IMR-90 (cell line): ENCODE measurements around the gene ADGRG3. TPM values are rescaled to one million over a fixed set of nuclear protein-coding genes. Genes with fewer than 3 reads are reported as not detected.

Experiments
- ATAC-seq: fragments of 200-7000 bp; cut with Tn5 transposase; 2 replicates; pipeline ENCODE4 v1.9.1; 2020; ENCODE audit warnings: low read depth, mild to moderate bottlenecking, moderate library complexity
- BruUV-seq: library from RNA; stranded (reverse); fragments of 400-500 nt; replicated peaks from 2 replicates; lab custom pipeline; 2021; lab: Mats Ljungman, UMichigan
- CTCF ChIA-PET: fragments of 300-600 bp; formaldehyde crosslinking; extraction: SDS; loops from one replicate; lab custom pipeline; 2021; ENCODE audit warnings: antibody characterized with exemption; lab: Yijun Ruan, JAX
- POLR2A ChIA-PET: fragments of 300-600 bp; sonication (Branson Sonifier 250); formaldehyde crosslinking; loops from one replicate; lab custom pipeline; 2022; ENCODE audit warnings: antibody characterized with exemption; ENCODE audit not compliant: unreplicated experiment; lab: Charles Lee
- DNase-seq: peaks from one replicate; pipeline ENCODE4 v3.0.0; 2013
- H2AFZ ChIP-seq: replicated peaks from 2 replicates; pipeline ENCODE3; 2013; ENCODE audit warnings: low read length, mild to moderate bottlenecking; ENCODE audit not compliant: poor library complexity
- H2AK5ac ChIP-seq: 2 replicates; pipeline ENCODE4 v1.6.1; 2013; ENCODE audit warnings: low read depth, low read length, inconsistent platforms
- H2AK9ac ChIP-seq: replicated peaks from 2 replicates; pipeline ENCODE3; 2013; ENCODE audit warnings: mild to moderate bottlenecking, low read depth, low read length, moderate library complexity; ENCODE audit not compliant: poor library complexity
- H2BK120ac ChIP-seq: 2 replicates; pipeline ENCODE4 v1.6.1; 2013; ENCODE audit warnings: low read depth, low read length, inconsistent platforms
- H2BK15ac ChIP-seq: 3 replicates; pipeline ENCODE4 v1.6.1; 2013; ENCODE audit warnings: low read depth, low read length, inconsistent platforms
- H2BK20ac ChIP-seq: 2 replicates; pipeline ENCODE4 v1.6.1; 2013; ENCODE audit warnings: low read depth, mild to moderate bottlenecking, inconsistent platforms, low read length, moderate library complexity
- H2BK5ac ChIP-seq: 2 replicates; pipeline ENCODE4 v1.6.1; 2013; ENCODE audit warnings: mild to moderate bottlenecking, low read depth, low read length, inconsistent platforms; ENCODE audit not compliant: poor library complexity, severe bottlenecking
- H3K14ac ChIP-seq: replicated peaks from 2 replicates; pipeline ENCODE4 v1.6.1; 2013; ENCODE audit warnings: low read depth, low read length, inconsistent platforms
- H3K18ac ChIP-seq: 2 replicates; pipeline ENCODE4 v1.6.1; 2013; ENCODE audit warnings: low read depth, low read length, control low read depth
- H3K23ac ChIP-seq: 2 replicates; pipeline ENCODE4 v1.6.1; 2013; ENCODE audit warnings: low read depth, low read length, inconsistent platforms
- H3K27ac ChIP-seq: 2 replicates; pipeline ENCODE4 v1.5.1; 2013; ENCODE audit warnings: mild to moderate bottlenecking, control low read depth, low read length; ENCODE audit not compliant: insufficient read depth
- H3K27me3 ChIP-seq: 2 replicates; pipeline ENCODE4 v1.6.1; 2013; ENCODE audit warnings: low read length; ENCODE audit not compliant: control insufficient read depth, insufficient read depth
- H3K36me3 ChIP-seq: 2 replicates; pipeline ENCODE4 v1.6.1; 2013; ENCODE audit warnings: low read length, mixed read lengths; ENCODE audit not compliant: control insufficient read depth, insufficient read depth
- H3K4ac ChIP-seq: 2 replicates; pipeline ENCODE4 v1.6.1; 2013; ENCODE audit warnings: low read depth, low read length, inconsistent platforms
- H3K4me1 ChIP-seq: 2 replicates; pipeline ENCODE4 v1.6.1; 2013; ENCODE audit warnings: low read length, mixed read lengths; ENCODE audit not compliant: control insufficient read depth, insufficient read depth
- H3K4me2 ChIP-seq: 2 replicates; pipeline ENCODE4 v1.6.1; 2013; ENCODE audit warnings: low read depth, mild to moderate bottlenecking, control low read depth, low read length, moderate library complexity
- H3K4me3 ChIP-seq: 2 replicates; pipeline ENCODE4 v1.5.1; 2013; ENCODE audit warnings: low read depth, mild to moderate bottlenecking, control low read depth, low read length, moderate library complexity; ENCODE audit not compliant: insufficient read depth
- H3K56ac ChIP-seq: 2 replicates; pipeline ENCODE4 v1.6.1; 2013; ENCODE audit warnings: low read length, inconsistent platforms; ENCODE audit not compliant: insufficient read depth; ENCODE audit errors: extremely low read depth
- H3K79me1 ChIP-seq, 2 experiments: 2 replicates each; pipeline ENCODE4 v1.6.1; 2013; ENCODE audit warnings: low read length in 2 of 2, inconsistent platforms in 1 of 2, low read depth in 1 of 2
- H3K9ac ChIP-seq: 2 replicates; pipeline ENCODE4 v1.6.1; 2013; ENCODE audit warnings: low read depth, low read length, control low read depth
- H3K9me1 ChIP-seq: 2 replicates; pipeline ENCODE4 v1.6.1; 2013; ENCODE audit warnings: low read length, inconsistent platforms; ENCODE audit not compliant: insufficient read depth
- H3K9me3 ChIP-seq: 2 replicates; pipeline ENCODE4 v1.6.1; 2013; ENCODE audit warnings: low read length; ENCODE audit not compliant: control insufficient read depth, insufficient read depth
- H4K20me1 ChIP-seq: 2 replicates; pipeline ENCODE4 v1.6.1; 2013; ENCODE audit warnings: low read length, inconsistent platforms; ENCODE audit not compliant: insufficient read depth
- H4K5ac ChIP-seq: 2 replicates; pipeline ENCODE4 v1.6.1; 2013; ENCODE audit warnings: mild to moderate bottlenecking, low read depth, low read length, control low read depth
- H4K8ac ChIP-seq, 2 experiments: 2 replicates each; pipeline ENCODE4 v1.6.1; 2013; ENCODE audit warnings: low read depth in 2 of 2, low read length in 2 of 2, control low read depth in 1 of 2, inconsistent platforms in 1 of 2
- H4K91ac ChIP-seq: 2 replicates; pipeline ENCODE4 v1.6.1; 2013; ENCODE audit warnings: low read depth, low read length, inconsistent platforms; ENCODE audit not compliant: insufficient read depth
- BHLHE40 ChIP-seq: fragments of 150-350 bp; IDR thresholded peaks from 2 replicates; pipeline ENCODE4 v1.6.1; 2016; ENCODE audit warnings: mild to moderate bottlenecking, low read depth, low read length
- SMC3 ChIP-seq: fragments of 150-350 bp; IDR thresholded peaks from 2 replicates; pipeline ENCODE4 v1.6.1; 2016; ENCODE audit warnings: low read depth, mild to moderate bottlenecking, antibody characterized with exemption, low read length, moderate library complexity
- WGBS, 2 experiments: methylation state at CpG; one replicate each; pipeline versions ENCODE4 v1.1.5 to v1.1.7; 2013; ENCODE audit warnings: missing lambda C conversion rate in 2 of 2; ENCODE audit not compliant: insufficient read length in 1 of 2; ENCODE audit errors: extremely low coverage in 2 of 2; 5-methylcytosine and 5-hydroxymethylcytosine counted together
- dilution Hi-C: fragments of 300-500 bp; cut with HindIII; formaldehyde crosslinking; loops from one replicate; pipeline ENCODE4 v1.14.3; 2018; ENCODE audit warnings: low sequenced_read_pairs; ENCODE audit not compliant: unreplicated experiment
- in situ Hi-C: fragments of 300-500 bp; cut with MboI; formaldehyde crosslinking; loops from 3 replicates; pipeline ENCODE4 v1.14.3; 2019; ENCODE audit warnings: low sequenced_read_pairs, inconsistent platforms, mixed read lengths
- intact Hi-C: fragments of 100-400 bp; cut with micrococcal nuclease; formaldehyde crosslinking; loops from 2 replicates; pipeline ENCODE4 v1.10.0; 2022
- polyA plus RNA-seq, 3 experiments: library from polyadenylated mRNA; depleted of rRNA; stranded (reverse); fragments of >200 nt; gene quantifications; 2 replicates each; pipeline ENCODE4 v1.2.3, GENCODE V29; 2012; ENCODE audit warnings: low replicate concordance in 1 of 3
- total RNA-seq: library from RNA; depleted of rRNA; stranded (reverse); fragments of >200 nt; gene quantifications from 2 replicates; pipeline ENCODE4 v1.2.3, GENCODE V29; 2012
- TF ChIP-seq, protein P1 (sequence below): fragments of 150-350 bp; IDR thresholded peaks from 2 replicates; pipeline ENCODE4 v1.6.1; 2016; ENCODE audit warnings: low read depth, mild to moderate bottlenecking, low read length, moderate library complexity, borderline replicate concordance
- TF ChIP-seq, protein P2 (sequence below): conservative IDR thresholded peaks from 2 replicates; pipeline ENCODE4 v1.5.1; 2012; ENCODE audit warnings: mild to moderate bottlenecking, low read depth, low read length, improper control_type of control experiment

The ADGRG3 gene
- total and polyA plus RNA-seq, 2 of the 4 experiments (the other 2 are of a cell fraction), result not detected

DNA sequence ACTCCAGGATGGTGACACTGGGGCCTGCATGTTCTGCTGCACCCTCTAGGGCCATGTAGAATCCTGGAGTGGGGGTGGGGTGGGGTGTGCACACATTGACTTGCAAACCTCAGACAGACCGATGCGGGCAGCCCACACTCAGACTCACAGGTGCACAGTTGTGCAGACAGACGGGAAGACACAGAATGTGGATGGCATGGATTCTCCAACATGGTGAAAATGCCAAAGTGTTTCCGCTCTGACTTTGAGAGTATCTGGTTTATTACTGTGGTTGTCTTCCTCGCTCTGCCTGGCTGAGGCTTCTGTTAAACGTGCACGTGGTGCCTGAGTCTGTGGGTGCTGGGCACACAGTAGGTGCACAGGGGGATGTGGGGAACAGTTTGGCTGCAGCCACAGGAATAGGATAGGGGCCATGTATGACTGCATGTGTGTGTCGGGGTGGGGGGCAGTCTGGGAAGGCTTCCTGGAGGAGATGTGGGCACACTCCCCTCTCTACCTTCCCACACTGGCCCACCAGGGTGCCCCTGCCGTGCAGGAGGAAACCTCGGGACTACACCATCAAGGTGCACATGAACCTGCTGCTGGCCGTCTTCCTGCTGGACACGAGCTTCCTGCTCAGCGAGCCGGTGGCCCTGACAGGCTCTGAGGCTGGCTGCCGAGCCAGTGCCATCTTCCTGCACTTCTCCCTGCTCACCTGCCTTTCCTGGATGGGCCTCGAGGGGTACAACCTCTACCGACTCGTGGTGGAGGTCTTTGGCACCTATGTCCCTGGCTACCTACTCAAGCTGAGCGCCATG lies 9.0 kb upstream of the ADGRG3 start:
- Histone ChIP-seq H3K9ac (no peak overlapping the region), H4K91ac (no peak overlapping the region), H3K9me1 (no peaks in the 10 kb centered on the region; the same call in 1 of the 2 replicates), H2BK5ac (no peak overlapping the region), H2AFZ (no peak overlapping the region), H2AK9ac (peak overlapping the region; percentile 42), H3K79me1 (no peaks in the 10 kb centered on the region), H3K4me3 (no peak overlapping the region), H2BK15ac (no peak overlapping the region), H3K14ac (no peak overlapping the region), H3K27me3 (no peaks in the 10 kb centered on the region; the same call in 1 of the 2 replicates), H3K23ac (no peak overlapping the region), H3K36me3 (no peaks in the 10 kb centered on the region), H2BK120ac (no peak overlapping the region), H2AK5ac (no peak overlapping the region), H3K27ac (no peak overlapping the region), H3K56ac (no peak overlapping the region), H3K4ac (no peak overlapping the region), H3K9me3 (no peaks in the 10 kb centered on the region), H3K18ac (no peak overlapping the region), H3K4me1 (no peaks in the 10 kb centered on the region), H2BK20ac (no peak overlapping the region), H4K8ac (no peak overlapping the region), H3K4me2 (no peak overlapping the region), H4K5ac (no peak overlapping the region), H4K20me1 (no peaks in the 10 kb centered on the region)
- BruUV-seq, result no TSS peak
- in situ Hi-C loops, result no loop called here
- ATAC-seq (no peak), DNase-seq (no peak)
- intact Hi-C loops, result no loop called here
- WGBS, 2 experiments, result 81% methylated on average over 5 of the region's 19 CpGs; no CpG with 5 or more reads in 1 of the 2 experiments
- TF ChIP-seq SMC3 (no peak), BHLHE40 (no peak)
- TF ChIP-seq, protein P1, sequence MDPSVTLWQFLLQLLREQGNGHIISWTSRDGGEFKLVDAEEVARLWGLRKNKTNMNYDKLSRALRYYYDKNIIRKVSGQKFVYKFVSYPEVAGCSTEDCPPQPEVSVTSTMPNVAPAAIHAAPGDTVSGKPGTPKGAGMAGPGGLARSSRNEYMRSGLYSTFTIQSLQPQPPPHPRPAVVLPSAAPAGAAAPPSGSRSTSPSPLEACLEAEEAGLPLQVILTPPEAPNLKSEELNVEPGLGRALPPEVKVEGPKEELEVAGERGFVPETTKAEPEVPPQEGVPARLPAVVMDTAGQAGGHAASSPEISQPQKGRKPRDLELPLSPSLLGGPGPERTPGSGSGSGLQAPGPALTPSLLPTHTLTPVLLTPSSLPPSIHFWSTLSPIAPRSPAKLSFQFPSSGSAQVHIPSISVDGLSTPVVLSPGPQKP, result no peak
- TF ChIP-seq, protein P2, sequence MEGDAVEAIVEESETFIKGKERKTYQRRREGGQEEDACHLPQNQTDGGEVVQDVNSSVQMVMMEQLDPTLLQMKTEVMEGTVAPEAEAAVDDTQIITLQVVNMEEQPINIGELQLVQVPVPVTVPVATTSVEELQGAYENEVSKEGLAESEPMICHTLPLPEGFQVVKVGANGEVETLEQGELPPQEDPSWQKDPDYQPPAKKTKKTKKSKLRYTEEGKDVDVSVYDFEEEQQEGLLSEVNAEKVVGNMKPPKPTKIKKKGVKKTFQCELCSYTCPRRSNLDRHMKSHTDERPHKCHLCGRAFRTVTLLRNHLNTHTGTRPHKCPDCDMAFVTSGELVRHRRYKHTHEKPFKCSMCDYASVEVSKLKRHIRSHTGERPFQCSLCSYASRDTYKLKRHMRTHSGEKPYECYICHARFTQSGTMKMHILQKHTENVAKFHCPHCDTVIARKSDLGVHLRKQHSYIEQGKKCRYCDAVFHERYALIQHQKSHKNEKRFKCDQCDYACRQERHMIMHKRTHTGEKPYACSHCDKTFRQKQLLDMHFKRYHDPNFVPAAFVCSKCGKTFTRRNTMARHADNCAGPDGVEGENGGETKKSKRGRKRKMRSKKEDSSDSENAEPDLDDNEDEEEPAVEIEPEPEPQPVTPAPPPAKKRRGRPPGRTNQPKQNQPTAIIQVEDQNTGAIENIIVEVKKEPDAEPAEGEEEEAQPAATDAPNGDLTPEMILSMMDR, result no peak
- dilution Hi-C loops, result no loop called here
- POLR2A ChIA-PET, result no interaction called here
- CTCF ChIA-PET, result no interaction called here
